HUES48 (cell line): ENCODE data around the gene HCRTR1.

ENCODE experiments used
- H3K27ac ChIP-seq: one replicate; pipeline ENCODE4 v1.7.0; 2013; ENCODE audit warnings: low read depth, low read length, inconsistent platforms
- H3K27me3 ChIP-seq: 2 replicates; pipeline ENCODE4 v1.6.1; 2013; ENCODE audit warnings: mild to moderate bottlenecking, low read length; ENCODE audit not compliant: control insufficient read depth, insufficient read depth
- H3K36me3 ChIP-seq: 2 replicates; pipeline ENCODE4 v1.6.1; 2013; ENCODE audit warnings: low read length; ENCODE audit not compliant: control insufficient read depth, insufficient read depth
- H3K4me1 ChIP-seq: 2 replicates; pipeline ENCODE4 v1.6.1; 2013; ENCODE audit warnings: mild to moderate bottlenecking, low read length; ENCODE audit not compliant: control insufficient read depth, insufficient read depth
- H3K4me3 ChIP-seq: 2 replicates; pipeline ENCODE4 v1.5.1; 2013; ENCODE audit warnings: mild to moderate bottlenecking, low read depth, low read length
- H3K9ac ChIP-seq: 2 replicates; pipeline ENCODE4 v1.6.1; 2013; ENCODE audit warnings: mild to moderate bottlenecking, low read depth, low read length, moderate library complexity
- H3K9me3 ChIP-seq: 2 replicates; pipeline ENCODE4 v1.6.1; 2013; ENCODE audit warnings: low read length; ENCODE audit not compliant: control insufficient read depth, insufficient read depth

Gene HCRTR1

DNA sequence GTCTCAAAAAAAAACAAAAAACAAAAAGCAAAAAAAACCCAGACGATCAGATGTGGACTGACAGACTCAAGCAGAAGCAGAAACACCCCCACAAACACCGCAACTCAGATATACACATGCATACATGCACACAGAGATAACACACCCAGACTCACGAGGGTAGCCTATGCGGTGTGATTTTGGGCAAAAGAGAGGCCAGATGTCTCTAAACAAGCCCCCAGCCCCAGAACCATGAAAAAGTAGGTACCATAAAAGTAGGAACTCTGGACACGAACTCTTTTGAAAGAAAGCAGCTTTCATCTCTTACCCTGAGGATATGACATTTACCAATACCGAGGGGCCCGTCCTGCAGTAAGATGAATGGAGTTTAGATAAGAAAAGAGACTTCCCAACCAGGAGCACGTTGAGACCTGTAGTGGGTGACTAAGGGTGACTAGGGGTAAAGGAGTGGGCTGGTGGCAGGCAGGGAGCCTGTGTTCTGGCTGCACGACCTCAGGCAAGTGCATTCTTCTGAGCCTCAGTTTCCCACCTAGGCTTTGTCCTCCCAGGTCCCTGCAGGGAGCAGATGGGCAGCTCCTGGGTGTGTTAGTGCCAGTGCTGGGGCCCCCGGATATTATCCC, 42.6 kb upstream of the HCRTR1 start:
- H3K4me3 ChIP-seq = no peak overlapping the region
- no peaks in the 10 kb centered on the region for H3K27me3 ChIP-seq
- H3K4me1 ChIP-seq = peaks cover 32% of the 10 kb centered on the region
- no peak overlapping the region for H3K27ac ChIP-seq
- no peak overlapping the region for H3K9ac ChIP-seq
- no peaks in the 10 kb centered on the region for H3K36me3 ChIP-seq
- H3K9me3 ChIP-seq = no peaks in the 10 kb centered on the region

DNA sequence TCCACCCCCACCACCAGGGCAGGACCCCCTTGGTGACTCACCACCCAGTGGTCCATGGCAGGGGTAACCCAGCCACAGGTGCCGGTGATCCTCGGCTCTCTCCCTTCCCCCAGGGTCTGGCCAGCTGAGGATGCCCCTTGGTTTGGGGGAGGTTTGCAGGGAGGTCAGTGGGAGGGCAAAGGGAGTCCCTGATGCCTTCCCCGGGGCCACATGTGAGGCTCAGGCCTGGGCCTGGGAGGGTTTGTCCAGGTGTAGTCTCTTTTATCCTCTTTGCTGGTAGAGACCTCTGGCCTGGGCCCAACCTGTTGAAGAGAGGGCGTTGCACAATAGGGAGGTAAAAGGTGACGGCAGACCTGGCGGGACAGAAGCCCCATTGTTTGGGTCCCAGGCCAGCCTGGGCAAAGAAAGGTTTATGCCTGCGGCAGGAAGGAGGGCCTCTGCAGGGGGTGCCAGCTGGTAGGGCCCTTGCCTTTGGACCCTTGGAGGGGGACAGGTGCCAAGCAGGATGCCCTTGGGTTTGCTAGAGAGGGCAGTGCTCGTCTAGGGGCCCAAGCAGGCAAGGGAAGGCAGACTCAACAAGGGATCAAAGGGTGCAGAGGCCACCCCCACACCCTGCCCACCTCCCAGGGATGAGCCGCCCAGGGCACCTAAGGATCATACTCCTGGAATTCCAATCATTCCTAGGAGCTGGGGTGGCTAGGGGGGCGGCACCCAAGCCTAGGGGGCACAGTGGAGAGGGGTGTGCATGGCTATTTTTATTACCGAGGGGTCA, 41.9 kb upstream of the HCRTR1 start:
- Histone ChIP-seq H3K36me3 (no peaks in the 10 kb centered on the region), H3K4me1 (peaks cover 39% of the 10 kb centered on the region), H3K27ac (peak overlapping the region; percentile 18), H3K4me3 (peak overlapping the region; percentile 41; the same call in 1 of the 2 replicates), H3K27me3 (no peaks in the 10 kb centered on the region), H3K9ac (no peak overlapping the region), H3K9me3 (no peaks in the 10 kb centered on the region)

DNA sequence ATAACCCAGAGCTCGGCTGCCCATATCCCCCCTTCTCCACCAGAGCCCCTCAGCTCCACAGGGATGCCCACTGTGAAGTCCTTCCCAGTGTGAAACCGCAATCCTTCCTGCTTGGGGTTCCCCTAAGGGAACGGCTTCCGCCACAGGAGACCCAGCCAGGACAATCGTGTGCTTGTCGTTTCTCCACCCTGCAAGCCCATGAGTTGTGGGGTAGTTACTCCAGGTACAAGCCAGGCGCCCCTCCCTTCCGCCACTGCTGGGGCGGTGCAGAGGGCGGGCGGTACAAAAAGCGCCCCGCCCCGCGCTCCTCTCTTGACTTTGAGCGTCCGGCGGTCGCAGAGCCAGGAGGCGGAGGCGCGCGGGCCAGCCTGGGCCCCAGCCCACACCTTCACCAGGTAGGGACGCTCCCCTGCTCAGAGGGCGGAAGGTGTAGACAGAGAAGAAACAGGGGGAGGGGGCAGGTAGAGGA, 41.3 kb upstream of the HCRTR1 start, which contains the start of gene TINAGL1:
TINAGL1 (plus strand) TSS at position 315 of the 469 bp plus-strand sequence. CDS start 634 bp downstream, outside the sequence.
- no peaks in the 10 kb centered on the region for H3K36me3 ChIP-seq
- no peaks in the 10 kb centered on the region for H3K9me3 ChIP-seq
- peaks cover 43% of the 10 kb centered on the region for H3K4me1 ChIP-seq
- no peaks in the 10 kb centered on the region for H3K27me3 ChIP-seq
- H3K27ac ChIP-seq = peak within 1 kb of the TSS; percentile 29
- H3K9ac ChIP-seq = no peak within 1 kb of the TSS
- H3K4me3 ChIP-seq = peak within 1 kb of the TSS; percentile 47

DNA sequence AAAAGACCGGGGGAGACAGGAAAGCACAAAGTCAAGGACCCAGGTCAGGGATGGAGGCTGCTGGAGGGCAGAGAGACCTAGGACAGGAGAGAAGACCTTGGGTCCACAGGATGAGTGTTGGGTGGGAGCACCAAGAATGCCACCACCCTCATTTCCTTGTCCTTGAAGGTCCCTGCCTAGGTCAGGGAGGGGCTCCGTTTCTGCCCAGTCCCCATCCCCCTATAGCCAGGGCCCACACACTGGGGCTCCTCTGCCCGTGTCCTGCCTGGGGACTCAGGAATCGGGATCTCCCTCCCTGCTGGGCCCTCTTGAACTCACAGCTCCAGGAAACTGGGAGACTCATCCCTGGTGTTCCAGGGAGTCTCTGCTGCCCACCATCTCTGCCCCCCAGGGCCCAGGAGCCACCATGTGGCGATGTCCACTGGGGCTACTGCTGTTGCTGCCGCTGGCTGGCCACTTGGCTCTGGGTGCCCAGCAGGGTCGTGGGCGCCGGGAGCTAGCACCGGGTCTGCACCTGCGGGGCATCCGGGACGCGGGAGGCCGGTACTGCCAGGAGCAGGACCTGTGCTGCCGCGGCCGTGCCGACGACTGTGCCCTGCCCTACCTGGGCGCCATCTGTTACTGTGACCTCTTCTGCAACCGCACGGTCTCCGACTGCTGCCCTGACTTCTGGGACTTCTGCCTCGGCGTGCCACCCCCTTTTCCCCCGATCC, 40.6 kb upstream of the HCRTR1 start:
- Histone ChIP-seq H3K9me3 (no peaks in the 10 kb centered on the region), H3K36me3 (no peaks in the 10 kb centered on the region), H3K27me3 (no peaks in the 10 kb centered on the region), H3K4me1 (peaks cover 43% of the 10 kb centered on the region), H3K4me3 (peak overlapping the region; percentile 47; the same call in 1 of the 2 replicates), H3K9ac (no peak overlapping the region), H3K27ac (no peak overlapping the region)

DNA sequence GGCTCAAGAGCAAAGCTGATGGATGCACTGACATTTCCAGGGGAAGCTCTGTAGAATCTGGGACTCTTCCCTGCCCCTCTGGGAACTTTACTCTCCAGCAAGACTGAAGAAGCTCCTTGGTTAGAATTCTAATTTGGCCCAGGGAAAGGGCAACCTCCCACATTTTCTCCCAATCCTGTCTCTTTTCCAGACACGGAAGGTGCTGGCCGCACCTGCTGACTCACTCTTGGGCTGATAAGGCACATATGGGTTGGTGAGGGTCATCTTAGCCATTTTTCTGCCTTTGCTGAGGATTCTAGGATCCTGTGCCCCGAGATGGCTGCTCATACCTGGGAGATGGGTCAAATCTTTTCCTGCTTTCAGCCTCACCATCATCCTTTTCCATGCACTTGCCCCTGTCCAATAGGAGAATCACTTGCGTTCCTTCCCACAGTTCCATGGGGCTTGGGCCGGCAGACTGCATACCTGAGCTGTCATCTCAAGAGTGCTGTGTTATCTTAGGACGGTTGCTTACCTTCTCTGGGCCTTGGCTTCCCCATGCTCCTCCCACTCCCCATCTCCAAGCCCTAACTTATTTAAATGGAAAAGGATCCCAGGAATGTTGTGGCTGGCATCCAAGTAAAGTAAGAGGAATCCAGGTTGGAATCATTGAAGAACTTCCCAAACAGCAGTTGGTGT, 39.8 kb upstream of the HCRTR1 start:
- no peak overlapping the region for H3K27ac ChIP-seq
- H3K4me1 ChIP-seq = peaks cover 47% of the 10 kb centered on the region
- H3K4me3 ChIP-seq = no peak overlapping the region
- H3K36me3 ChIP-seq = no peaks in the 10 kb centered on the region
- no peaks in the 10 kb centered on the region for H3K27me3 ChIP-seq
- no peaks in the 10 kb centered on the region for H3K9me3 ChIP-seq
- no peak overlapping the region for H3K9ac ChIP-seq

DNA sequence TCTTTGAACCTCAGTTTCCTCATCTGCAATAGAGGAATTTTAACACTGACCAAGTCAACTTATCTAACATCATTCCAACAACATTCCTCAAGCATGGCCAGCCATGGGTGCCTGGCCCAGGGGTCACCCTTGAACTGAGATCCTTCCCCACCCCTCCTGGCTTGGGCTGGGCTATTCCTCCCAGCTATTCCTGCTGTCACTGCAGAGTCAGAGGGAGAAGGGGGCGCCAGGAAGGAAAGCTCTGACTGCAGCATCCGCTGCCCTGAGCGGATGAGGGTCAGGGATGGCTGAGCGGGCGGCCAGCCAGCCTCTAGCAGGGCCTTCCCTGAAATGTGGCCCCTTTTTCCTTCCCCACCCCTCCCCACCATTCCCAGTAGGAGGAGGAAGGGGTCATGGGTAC, 38.1 kb upstream of the HCRTR1 start:
- peaks cover 50% of the 10 kb centered on the region for H3K4me1 ChIP-seq
- H3K36me3 ChIP-seq = no peaks in the 10 kb centered on the region
- no peak overlapping the region for H3K4me3 ChIP-seq
- H3K9me3 ChIP-seq = no peaks in the 10 kb centered on the region
- H3K27me3 ChIP-seq = no peaks in the 10 kb centered on the region
- H3K9ac ChIP-seq = no peak overlapping the region
- peak overlapping the region; percentile 17 for H3K27ac ChIP-seq

DNA sequence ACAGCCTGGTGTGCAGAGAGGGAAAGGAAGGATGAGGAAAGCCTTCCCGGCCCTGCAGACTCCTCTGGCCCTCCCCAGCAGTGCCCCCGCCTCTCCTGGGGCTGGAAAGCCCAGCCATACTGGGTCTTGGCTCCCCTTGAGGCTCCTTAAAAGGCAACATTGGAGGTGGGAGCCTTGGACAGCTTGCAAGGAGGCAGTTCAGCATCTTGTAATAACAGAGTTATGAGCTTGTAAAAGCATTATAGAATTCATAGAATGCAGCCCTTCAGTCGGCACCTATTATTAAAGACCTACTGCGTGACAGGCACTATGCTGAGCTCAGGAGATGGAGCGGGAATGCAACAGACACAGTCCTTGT, 37.0 kb upstream of the HCRTR1 start:
- Histone ChIP-seq H3K36me3 (no peaks in the 10 kb centered on the region), H3K27me3 (no peaks in the 10 kb centered on the region), H3K4me1 (peaks cover 47% of the 10 kb centered on the region), H3K4me3 (no peak overlapping the region), H3K9ac (no peak overlapping the region), H3K9me3 (no peaks in the 10 kb centered on the region), H3K27ac (no peak overlapping the region)

DNA sequence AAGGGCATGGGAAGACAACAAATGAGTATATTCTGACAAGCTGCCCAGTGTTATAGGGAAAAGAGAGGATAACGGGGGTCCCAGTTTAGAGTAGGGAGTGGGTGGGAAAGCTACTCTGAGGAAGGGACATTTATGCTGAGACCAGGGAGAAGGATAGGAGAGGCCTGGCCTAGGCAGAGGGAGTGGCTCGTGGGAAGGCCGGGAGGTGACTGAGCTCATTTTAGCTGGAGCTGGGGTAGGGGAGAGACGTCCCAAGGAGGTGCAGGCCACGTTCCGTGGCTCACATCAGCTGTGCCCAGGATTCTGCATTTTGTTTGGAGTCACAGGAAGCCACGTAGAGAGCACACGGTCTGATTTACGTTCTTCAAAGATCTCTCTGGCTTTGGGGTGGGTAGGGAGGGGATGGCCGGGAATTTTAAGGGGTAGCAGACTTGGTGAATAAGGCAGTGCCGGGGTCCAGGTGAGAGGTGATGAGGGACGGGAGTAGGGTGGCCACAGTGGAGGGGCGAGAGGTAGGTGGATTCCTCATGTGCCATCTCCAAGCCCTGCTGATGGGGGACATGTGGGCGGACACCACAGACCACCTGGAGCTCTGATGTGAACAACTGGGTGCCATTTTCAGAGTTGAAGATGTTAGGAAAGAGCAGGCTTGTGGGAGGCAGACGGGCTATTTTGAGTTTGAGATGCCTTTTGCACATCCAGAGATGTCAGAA, 36.4 kb upstream of the HCRTR1 start:
- Histone ChIP-seq H3K27me3 (no peaks in the 10 kb centered on the region), H3K36me3 (no peaks in the 10 kb centered on the region), H3K27ac (no peak overlapping the region), H3K4me1 (peaks cover 42% of the 10 kb centered on the region), H3K9ac (no peak overlapping the region), H3K4me3 (no peak overlapping the region), H3K9me3 (no peaks in the 10 kb centered on the region)

DNA sequence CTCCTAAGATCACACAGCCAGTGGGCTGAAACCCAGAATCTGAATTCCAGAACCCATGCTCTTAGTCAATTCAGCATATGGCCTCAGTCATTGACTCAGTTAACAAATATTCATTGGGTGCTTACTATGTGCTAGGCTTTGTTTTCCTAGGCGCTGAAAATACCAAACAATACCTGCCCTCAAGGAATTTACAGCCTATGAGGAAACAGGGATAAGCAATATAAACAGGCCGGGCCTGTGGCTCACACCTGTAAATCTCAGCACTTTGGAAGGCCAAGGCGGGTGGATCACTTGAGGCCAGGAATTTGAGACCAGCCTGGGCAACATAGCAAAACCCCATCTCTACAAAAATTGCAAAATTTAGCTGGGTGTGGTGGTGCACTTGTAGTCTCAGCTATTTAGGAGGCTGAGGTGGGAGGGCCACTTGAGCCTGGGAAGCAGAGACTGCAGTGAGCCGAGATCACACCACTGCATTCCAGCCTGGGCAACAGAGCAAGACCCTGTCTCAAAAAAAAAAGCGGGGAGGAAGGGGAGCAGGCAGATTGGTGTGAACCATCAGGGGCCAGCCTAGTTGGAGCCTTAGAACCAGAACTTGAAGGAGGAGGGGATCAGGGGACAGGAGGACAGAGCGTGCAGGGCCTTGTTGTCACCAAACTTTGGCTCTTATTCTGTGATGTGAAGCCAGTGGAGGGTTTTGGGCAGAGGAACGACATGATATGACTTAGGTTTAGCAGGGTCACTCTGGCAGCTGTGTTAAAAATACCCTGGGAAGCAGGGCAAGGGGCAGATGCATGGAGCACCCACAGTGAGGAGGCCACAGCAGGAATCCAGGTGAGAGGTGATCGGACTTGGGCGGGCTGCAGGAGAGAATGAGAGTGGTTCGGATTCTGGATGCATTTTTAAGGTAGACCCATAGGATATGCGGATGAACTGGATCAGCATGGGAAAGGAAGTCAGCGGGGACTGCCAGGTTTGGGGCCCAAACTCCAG, 35.4 kb upstream of the HCRTR1 start:
- Histone ChIP-seq H3K9me3 (no peaks in the 10 kb centered on the region), H3K9ac (no peak overlapping the region), H3K27me3 (no peaks in the 10 kb centered on the region), H3K27ac (no peak overlapping the region), H3K4me3 (no peak overlapping the region), H3K36me3 (no peaks in the 10 kb centered on the region), H3K4me1 (peaks cover 33% of the 10 kb centered on the region)
